GM10266 (cell line): ENCODE results near the gene ADCY3.
"Not testable (repeated sequence)": the region's sequence is repeated elsewhere in the genome, so short reads cannot be mapped to it uniquely, and the experiment has no call there.

Experiments used
- DNase-seq: peaks from one replicate; pipeline ENCODE4 v3.0.0; 2012; ENCODE audit errors: extremely low spot score
- TF ChIP-seq, protein P1 (sequence below): IDR thresholded peaks from 2 replicates; pipeline ENCODE4 v1.5.1; 2012; ENCODE audit warnings: mild to moderate bottlenecking, low read depth; ENCODE audit not compliant: control insufficient read depth, insufficient read depth; ENCODE audit errors: missing control alignments

ADCY3 gene

DNA sequence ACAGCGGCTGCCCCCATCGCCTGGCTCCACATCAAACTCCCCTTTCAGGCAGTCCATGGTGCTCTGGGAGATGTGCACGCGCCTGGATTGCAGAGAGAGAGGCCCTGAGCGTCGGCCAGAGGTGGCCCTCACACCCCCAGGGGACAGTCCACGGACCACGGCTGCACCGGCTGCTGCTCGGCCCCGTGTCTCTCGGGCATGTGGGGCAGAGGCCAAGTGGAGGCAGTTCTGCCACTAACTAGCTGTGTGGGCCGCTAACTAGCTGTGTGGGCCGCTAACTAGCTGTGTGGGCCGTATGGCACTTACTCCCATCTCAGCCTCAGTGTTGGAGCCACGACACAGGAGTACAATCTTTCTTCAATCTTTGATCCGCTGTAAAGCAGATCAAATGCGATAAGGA, 81.5 kb downstream of the ADCY3 start:
- DNase-seq = no peak
- TF ChIP-seq, protein P1, sequence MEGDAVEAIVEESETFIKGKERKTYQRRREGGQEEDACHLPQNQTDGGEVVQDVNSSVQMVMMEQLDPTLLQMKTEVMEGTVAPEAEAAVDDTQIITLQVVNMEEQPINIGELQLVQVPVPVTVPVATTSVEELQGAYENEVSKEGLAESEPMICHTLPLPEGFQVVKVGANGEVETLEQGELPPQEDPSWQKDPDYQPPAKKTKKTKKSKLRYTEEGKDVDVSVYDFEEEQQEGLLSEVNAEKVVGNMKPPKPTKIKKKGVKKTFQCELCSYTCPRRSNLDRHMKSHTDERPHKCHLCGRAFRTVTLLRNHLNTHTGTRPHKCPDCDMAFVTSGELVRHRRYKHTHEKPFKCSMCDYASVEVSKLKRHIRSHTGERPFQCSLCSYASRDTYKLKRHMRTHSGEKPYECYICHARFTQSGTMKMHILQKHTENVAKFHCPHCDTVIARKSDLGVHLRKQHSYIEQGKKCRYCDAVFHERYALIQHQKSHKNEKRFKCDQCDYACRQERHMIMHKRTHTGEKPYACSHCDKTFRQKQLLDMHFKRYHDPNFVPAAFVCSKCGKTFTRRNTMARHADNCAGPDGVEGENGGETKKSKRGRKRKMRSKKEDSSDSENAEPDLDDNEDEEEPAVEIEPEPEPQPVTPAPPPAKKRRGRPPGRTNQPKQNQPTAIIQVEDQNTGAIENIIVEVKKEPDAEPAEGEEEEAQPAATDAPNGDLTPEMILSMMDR = no peak

DNA sequence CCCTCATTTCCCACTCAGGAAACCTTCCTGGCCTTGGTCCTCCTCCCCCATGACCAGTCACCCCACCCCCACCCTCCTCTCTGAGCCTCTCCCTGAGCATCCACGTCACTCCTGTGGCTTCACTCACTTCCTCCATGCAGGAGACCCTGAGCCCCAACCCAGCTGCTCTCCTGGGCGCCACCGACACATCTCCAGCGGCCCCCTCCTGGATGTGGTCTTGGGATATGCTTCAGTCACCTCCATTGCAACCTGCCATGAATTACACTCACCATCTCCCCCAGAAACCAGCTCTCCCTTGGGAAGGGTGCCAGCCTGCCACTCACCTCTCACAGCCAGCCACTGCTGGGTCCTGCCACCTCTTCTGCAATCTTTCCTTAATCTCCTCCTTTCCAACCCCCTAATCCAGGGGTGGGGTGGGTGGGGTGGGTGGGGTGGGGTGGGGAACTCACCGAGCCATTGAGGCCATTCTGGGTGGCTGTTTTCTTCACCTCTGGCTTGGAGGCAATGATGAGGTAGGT, 82.0 kb downstream of the ADCY3 start:
- DNase-seq = no peak
- TF ChIP-seq, protein P1 = no peak

DNA sequence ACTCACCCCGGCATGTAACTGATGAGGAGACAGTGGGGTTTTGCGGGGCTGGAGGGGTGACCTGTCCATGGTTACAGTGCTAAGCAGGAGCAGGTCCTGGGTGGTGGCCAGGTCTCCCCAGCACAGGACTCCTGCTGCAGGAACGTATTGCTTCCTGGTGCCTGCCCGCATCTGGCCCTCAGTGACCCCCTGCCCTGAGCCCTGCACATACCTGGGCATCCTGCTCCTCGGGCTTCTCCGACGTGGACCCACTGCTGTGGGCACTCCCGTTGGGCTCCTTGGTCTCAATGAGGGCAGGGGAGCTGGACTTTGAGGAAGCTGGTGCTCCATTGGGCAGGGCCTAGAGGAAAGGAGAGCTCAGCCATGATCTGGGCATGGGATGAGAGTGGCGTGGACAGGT, 83.3 kb downstream of the ADCY3 start:
- TF ChIP-seq, protein P1 = no peak
- no peak for DNase-seq

DNA sequence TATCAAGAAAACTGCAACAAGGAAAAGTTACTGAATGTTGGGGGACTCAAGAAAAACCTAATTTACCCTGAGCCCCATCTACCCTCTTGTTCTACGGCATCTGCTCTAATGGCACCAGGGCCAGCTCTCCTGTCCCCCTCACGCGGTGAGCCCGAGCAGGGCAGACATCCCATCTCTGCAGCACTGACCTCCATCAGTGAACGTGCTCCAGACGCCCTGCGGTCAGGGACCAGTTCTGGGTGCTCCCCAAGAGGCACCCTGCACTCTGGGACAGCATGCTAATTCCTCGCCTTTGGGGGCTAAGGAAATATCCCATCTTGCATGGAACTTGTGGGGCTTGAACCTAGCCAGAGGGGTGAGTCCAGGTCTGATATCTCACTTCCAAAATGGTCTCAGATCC, 83.8 kb downstream of the ADCY3 start:
- DNase-seq = no peak
- TF ChIP-seq, protein P1 = no peak

DNA sequence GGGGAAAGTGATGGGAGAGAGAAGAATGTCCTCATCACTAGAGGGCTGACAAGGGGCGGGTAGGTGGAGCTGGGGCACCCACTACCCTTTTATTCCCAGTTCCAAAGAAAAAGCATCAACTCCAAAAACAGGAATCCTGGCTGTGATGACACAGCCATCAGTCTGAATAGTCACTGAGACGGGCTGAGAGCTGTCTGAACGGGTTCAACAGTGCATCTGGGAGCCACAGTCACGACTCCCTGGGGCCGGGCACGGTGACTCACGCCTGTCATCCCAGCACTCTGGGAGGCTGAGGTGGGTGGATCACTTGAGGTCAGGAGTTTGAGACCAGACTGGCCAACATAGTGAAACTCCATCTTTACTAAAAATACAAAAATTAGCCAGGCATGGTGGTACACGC, 84.6 kb downstream of the ADCY3 start:
- not testable (repeated sequence) for DNase-seq

DNA sequence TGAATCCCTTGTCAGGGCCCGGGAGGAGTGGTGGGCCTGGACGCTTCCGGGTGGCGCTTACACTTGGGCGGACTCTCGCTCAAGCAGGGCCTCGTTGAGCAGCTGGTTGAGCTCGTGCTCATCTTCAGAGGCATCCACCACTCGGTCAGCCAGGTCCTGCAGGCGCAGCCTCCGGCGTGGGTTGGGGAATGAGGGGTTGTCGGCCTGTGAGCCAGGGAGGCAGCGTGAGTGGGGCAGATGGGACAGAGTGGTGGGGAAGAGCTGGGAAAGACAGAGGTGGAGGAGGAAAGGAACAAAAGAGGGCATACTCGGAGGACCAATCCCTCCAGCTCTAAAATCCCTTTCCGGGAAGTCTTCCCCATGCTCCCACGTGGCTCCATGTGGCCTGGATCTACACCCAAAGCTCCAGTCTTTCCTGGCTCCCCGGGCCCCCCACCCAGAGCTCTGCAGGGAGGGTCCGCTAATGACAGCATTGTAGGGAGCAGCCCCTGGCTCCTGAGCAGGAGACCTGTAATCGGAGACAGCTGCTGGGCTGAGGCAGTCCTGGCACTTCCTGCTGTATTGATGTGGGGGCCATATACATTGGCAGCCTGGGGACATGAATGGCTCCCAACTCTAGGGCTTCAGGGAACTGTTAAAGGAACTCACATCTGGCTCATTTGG, 85.2 kb downstream of the ADCY3 start:
- TF ChIP-seq, protein P1 = no peak
- DNase-seq = no peak

DNA sequence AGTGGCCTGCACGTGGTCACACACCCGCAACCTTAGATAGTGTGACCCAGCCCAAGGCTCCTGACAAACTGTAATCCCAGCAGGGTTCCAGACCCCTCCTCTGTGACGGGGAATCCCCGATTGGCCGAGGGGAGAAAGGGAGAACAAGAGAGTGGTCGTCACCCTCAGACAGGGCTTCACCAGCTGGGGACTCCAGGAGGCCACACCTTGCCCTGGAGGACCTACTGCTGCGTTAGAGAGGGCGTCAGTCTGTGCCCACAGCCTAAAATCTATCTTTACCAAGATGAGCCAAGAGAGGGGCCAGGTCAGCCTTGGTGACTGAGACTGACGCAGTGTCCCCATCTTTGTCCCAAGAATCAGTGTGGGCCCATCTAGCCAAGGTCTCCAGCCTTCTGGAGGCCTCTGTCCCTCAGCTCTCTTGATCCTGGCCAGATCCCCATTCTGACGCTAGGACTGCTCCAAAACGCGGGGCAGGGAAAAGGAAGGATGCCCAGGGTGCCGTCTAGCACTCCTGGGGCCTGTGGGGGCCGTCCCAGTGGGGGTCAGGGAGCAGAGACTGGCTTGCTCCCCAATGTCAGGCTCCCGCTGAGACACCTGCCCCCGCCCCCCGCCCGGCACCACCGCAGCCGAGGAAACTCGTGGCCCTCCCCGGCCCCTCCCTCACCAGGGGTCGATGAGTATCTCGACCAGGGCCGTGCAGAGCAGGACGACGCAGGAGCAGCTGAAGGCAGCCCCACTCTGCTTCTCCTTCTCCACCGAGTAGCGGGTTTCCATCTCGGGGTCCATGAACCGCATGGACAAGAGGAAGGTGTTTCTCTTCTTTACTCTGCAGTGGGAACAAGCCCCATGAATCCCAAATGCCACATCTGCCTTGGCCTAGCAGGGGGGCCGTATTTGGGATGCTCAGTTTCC, 86.0 kb downstream of the ADCY3 start:
- DNase-seq = no peak
- TF ChIP-seq, protein P1 = no peak
